OCI-LY1 (cell line): ENCODE results near the gene HSP90AB1.

Source experiments
- H2AFZ ChIP-seq: fragments of 200-600 bp; sonication (generic), shearing (Covaris generic); 2 replicates; pipeline ENCODE4 v1.6.0; 2014; ENCODE audit warnings: antibody characterized with exemption, mild to moderate bottlenecking, low read length
- H3F3A ChIP-seq: fragments of 200-600 bp; sonication (generic), shearing (Covaris generic); 2 replicates; pipeline ENCODE4 v1.6.0; 2014; ENCODE audit warnings: mild to moderate bottlenecking, antibody characterized with exemption, low read length, moderate library complexity; ENCODE audit not compliant: insufficient read depth
- H3K27ac ChIP-seq: fragments of 200-600 bp; sonication (generic); 2 replicates; pipeline ENCODE4 v1.5.1; 2014; ENCODE audit warnings: low read length, mixed run types, mild to moderate bottlenecking, low read depth; ENCODE audit not compliant: poor library complexity, severe bottlenecking
- H3K27me3 ChIP-seq: fragments of 200-600 bp; sonication (generic); 2 replicates; pipeline ENCODE4 v1.6.0; 2014; ENCODE audit warnings: antibody characterized with exemption, mild to moderate bottlenecking, low read length, moderate library complexity; ENCODE audit not compliant: insufficient read depth
- H3K36me3 ChIP-seq: fragments of 200-600 bp; sonication (generic); 2 replicates; pipeline ENCODE4 v1.6.1; 2014; ENCODE audit warnings: mild to moderate bottlenecking, antibody characterized with exemption, low read length, moderate library complexity, mixed read lengths; ENCODE audit not compliant: insufficient read depth
- H3K4me1 ChIP-seq: fragments of 200-600 bp; sonication (generic); 2 replicates; pipeline ENCODE4 v1.5.1; 2014; ENCODE audit warnings: mild to moderate bottlenecking, low read length, moderate library complexity; ENCODE audit not compliant: insufficient read depth, severe bottlenecking
- H3K4me2 ChIP-seq: fragments of 200-600 bp; sonication (generic), shearing (Covaris generic); 2 replicates; pipeline ENCODE4 v1.6.1; 2014; ENCODE audit warnings: low read length
- H3K4me3 ChIP-seq: fragments of 200-600 bp; sonication (generic); 2 replicates; pipeline ENCODE4 v1.5.1; 2014; ENCODE audit warnings: low read length, low read depth, mild to moderate bottlenecking, mixed read lengths; ENCODE audit not compliant: poor library complexity, severe bottlenecking
- H3K79me2 ChIP-seq: fragments of 200-600 bp; shearing (Covaris generic); 2 replicates; pipeline ENCODE4 v1.6.1; 2016; ENCODE audit warnings: mixed run types, low read length, mixed read lengths; ENCODE audit not compliant: insufficient read depth
- H3K9ac ChIP-seq: fragments of 200-600 bp; sonication (generic), shearing (Covaris generic); 2 replicates; pipeline ENCODE4 v1.6.1; 2014; ENCODE audit warnings: mild to moderate bottlenecking, low read length, mixed read lengths
- H3K9me2 ChIP-seq: fragments of 200-600 bp; sonication (generic), shearing (Covaris generic); 2 replicates; pipeline ENCODE4 v1.6.1; 2014; ENCODE audit warnings: low read depth, mild to moderate bottlenecking, low read length, mixed read lengths
- H3K9me3 ChIP-seq: fragments of 200-600 bp; shearing (Covaris generic); 2 replicates; pipeline ENCODE4 v1.6.1; 2014; ENCODE audit warnings: low read length, mixed read lengths
- H4K20me1 ChIP-seq: fragments of 200-600 bp; sonication (generic), shearing (Covaris generic); 2 replicates; pipeline ENCODE4 v1.6.0; 2016; ENCODE audit warnings: mild to moderate bottlenecking, low read length; ENCODE audit not compliant: insufficient read depth
- CTCF ChIP-seq: fragments of 200-600 bp; sonication (generic), shearing (Covaris generic); IDR thresholded peaks from 2 replicates; pipeline ENCODE4 v1.5.1; 2017; ENCODE audit warnings: mild to moderate bottlenecking, antibody characterized with exemption, low read length, moderate library complexity, mixed read lengths
- EZH2 ChIP-seq: fragments of 200-600 bp; sonication (generic), shearing (Covaris generic); IDR thresholded peaks from 2 replicates; pipeline ENCODE4 v1.8.0; 2017; ENCODE audit warnings: borderline replicate concordance, mixed run types, mild to moderate bottlenecking, antibody characterized with exemption, low read length, moderate library complexity, mixed read lengths

The HSP90AB1 gene

DNA sequence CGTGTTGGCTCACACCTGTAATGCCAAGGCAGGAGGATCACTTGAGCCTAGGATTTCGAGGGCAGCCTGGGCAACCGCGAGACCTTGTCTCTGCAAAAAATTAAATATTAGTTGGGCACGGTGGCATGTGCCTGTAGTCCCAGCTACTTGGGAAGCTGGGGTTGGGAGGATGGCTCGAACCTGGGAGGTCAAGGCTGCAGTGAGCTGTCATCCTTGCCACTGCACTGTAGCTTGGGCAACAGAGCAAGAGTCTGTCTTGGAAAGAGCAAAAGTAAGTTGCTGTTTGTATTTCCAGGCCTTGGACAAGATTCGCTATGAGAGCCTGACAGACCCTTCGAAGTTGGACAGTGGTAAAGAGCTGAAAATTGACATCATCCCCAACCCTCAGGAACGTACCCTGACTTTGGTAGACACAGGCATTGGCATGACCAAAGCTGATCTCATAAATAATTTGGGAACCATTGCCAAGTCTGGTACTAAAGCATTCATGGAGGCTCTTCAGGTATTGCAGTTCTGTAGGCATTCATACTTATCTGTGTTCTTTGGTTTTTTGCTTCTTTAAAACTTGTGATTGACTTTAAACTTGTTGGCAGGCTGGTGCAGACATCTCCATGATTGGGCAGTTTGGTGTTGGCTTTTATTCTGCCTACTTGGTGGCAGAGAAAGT is 2.3 kb downstream of the HSP90AB1 start:
- Histone ChIP-seq H3K36me3 (peaks cover 72% of the 10 kb centered on the region), H3F3A (peaks cover 23% of the 10 kb centered on the region; the same call in 1 of the 2 replicates), H3K4me2 (peak overlapping the region; percentile 82), H3K4me3 (peak overlapping the region; percentile 98), H3K4me1 (peaks cover 25% of the 10 kb centered on the region), H3K9ac (peak overlapping the region; percentile 99; the same call in 1 of the 2 replicates), H4K20me1 (no peaks in the 10 kb centered on the region), H2AFZ (no peak overlapping the region), H3K79me2 (peaks cover 22% of the 10 kb centered on the region), H3K9me2 (no peaks in the 10 kb centered on the region), H3K27me3 (no peaks in the 10 kb centered on the region), H3K27ac (no peak overlapping the region), H3K9me3 (no peaks in the 10 kb centered on the region)
- TF ChIP-seq CTCF (no peak), EZH2 (no peak)

DNA sequence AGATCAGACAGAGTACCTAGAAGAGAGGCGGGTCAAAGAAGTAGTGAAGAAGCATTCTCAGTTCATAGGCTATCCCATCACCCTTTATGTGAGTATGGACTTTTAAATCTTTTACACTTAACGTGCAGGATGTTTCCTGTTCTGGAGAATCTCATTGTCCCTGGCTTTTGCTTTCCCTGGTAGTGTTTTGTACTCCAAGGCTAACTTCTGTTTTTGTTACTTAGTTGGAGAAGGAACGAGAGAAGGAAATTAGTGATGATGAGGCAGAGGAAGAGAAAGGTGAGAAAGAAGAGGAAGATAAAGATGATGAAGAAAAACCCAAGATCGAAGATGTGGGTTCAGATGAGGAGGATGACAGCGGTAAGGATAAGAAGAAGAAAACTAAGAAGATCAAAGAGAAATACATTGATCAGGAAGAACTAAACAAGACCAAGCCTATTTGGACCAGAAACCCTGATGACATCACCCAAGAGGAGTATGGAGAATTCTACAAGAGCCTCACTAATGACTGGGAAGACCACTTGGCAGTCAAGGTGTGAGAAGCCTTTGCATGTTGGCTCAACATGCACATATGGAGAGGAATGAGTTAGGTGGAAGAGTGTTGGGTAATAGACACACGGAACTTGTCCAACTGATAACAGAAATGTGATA is 3.3 kb downstream of the HSP90AB1 start:
- Histone ChIP-seq H3F3A (peaks cover 24% of the 10 kb centered on the region; the same call in 1 of the 2 replicates), H3K4me3 (no peak overlapping the region), H3K4me2 (no peak overlapping the region)

DNA sequence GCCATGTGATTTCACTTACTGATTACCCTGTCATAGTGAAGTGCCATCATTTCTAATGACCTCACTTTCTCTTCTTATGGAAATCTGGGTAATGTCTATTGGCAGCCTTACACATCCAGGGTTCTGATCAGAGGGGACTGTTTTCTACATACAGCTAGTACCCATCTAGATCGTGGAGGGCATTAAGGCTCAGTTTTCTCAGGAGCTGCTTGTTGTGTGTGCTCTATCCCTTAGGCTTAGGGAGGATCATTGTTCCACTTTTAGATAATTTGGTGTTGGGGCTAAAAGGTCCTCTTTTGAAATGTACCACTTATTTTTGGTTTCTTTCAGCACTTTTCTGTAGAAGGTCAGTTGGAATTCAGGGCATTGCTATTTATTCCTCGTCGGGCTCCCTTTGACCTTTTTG is 3.8 kb downstream of the HSP90AB1 start:
- Histone ChIP-seq H3K79me2 (peaks cover 22% of the 10 kb centered on the region), H2AFZ (no peak overlapping the region), H3K4me2 (no peak overlapping the region), H4K20me1 (no peaks in the 10 kb centered on the region), H3K9me2 (no peaks in the 10 kb centered on the region), H3K9ac (no peak overlapping the region), H3K4me3 (no peak overlapping the region), H3K36me3 (peaks cover 83% of the 10 kb centered on the region), H3K4me1 (peaks cover 36% of the 10 kb centered on the region), H3F3A (peaks cover 28% of the 10 kb centered on the region), H3K27ac (no peak overlapping the region), H3K27me3 (no peaks in the 10 kb centered on the region), H3K9me3 (no peaks in the 10 kb centered on the region)
- TF ChIP-seq EZH2 (no peak), CTCF (no peak)

More for the DNA sequence above, 3.3 kb downstream of the HSP90AB1 start:
- TF ChIP-seq EZH2, result no peak
- no peak for TF ChIP-seq CTCF
- no peak overlapping the region for H2AFZ ChIP-seq
- peaks cover 22% of the 10 kb centered on the region for H3K79me2 ChIP-seq
- no peaks in the 10 kb centered on the region for H3K9me2 ChIP-seq
- no peak overlapping the region for H3K9ac ChIP-seq
- H3K27me3 ChIP-seq, result no peaks in the 10 kb centered on the region
- H3K4me1 ChIP-seq, result peaks cover 33% of the 10 kb centered on the region
- H3K9me3 ChIP-seq, result no peaks in the 10 kb centered on the region
- no peaks in the 10 kb centered on the region for H4K20me1 ChIP-seq
- H3K36me3 ChIP-seq, result peaks cover 82% of the 10 kb centered on the region
- H3K27ac ChIP-seq, result no peak overlapping the region
